ENCODE measurements around the gene LHX3. TPM values are rescaled to one million over a fixed set of nuclear protein-coding genes. Genes with fewer than 3 reads are reported as not detected.

The LHX3 gene
- total and polyA plus RNA-seq, 2 donors (not counting 1 experiment from before 2014, with no cell fraction given): not detected

GRCh38 chr9:136226680-136227407 is 21.9 kb upstream of the LHX3 start:
- no peaks in the 10 kb centered on the region for H4K20me1 ChIP-seq (ENCODE audit: control insufficient read depth, extremely low read depth, insufficient read depth, low read length)
- TF ChIP-seq CTCF (conservative IDR thresholded peaks at IDR 0.05 in 1 of 2, IDR thresholded peaks at IDR 0.05 in 1 of 2; ENCODE audit: low read depth in 1 of 2, low read length in 2 of 2): no peak
- no peak for TF ChIP-seq EZH2 (IDR thresholded peaks at IDR 0.05; ENCODE audit: low read length, missing control alignments)

GRCh38 chr9:136225748-136226679 is 21.1 kb upstream of the LHX3 start:
- Histone ChIP-seq H3K9ac (ENCODE audit: insufficient read depth, low read length) (no peak overlapping the region), H2AFZ (ENCODE audit: low read length) (no peak overlapping the region)

More at GRCh38 chr9:136226680-136227407, 21.9 kb upstream of the LHX3 start:
- no peak overlapping the region for H3K4me2 ChIP-seq (ENCODE audit: extremely low read depth, insufficient read depth, low read length)
- no peaks in the 10 kb centered on the region for H3K9me3 ChIP-seq (ENCODE audit: control insufficient read depth, insufficient read depth, low read depth, low read length)
- H3K9ac ChIP-seq (ENCODE audit: insufficient read depth, low read length): no peak overlapping the region
- no peaks in the 10 kb centered on the region for H3K27me3 ChIP-seq (ENCODE audit: control insufficient read depth, insufficient read depth, low read length)
- no peak overlapping the region for H3K4me3 ChIP-seq (replicated peaks in 1 of 4; ENCODE audit: control extremely low read depth in 1 of 4, insufficient read depth in 1 of 4, low read depth in 3 of 4, low read length in 4 of 4)
- no peak for DNase-seq (ENCODE audit: low read depth in 2 of 2)
- H2AFZ ChIP-seq (ENCODE audit: low read length): no peak overlapping the region
- peaks cover 5% of the 10 kb centered on the region for H3K36me3 ChIP-seq (ENCODE audit: control insufficient read depth, insufficient read depth, low read length)
- H3K4me1 ChIP-seq (ENCODE audit: control insufficient read depth, extremely low read depth, insufficient read depth, low read length): no peaks in the 10 kb centered on the region
- no peaks in the 10 kb centered on the region for H3K79me2 ChIP-seq (ENCODE audit: control insufficient read depth, insufficient read depth, low read length)
- H3K27ac ChIP-seq (ENCODE audit: insufficient read depth, low read length): no peak overlapping the region

More at GRCh38 chr9:136225748-136226679, 21.1 kb upstream of the LHX3 start:
- Histone ChIP-seq H3K4me3 (replicated peaks in 1 of 4; ENCODE audit: control extremely low read depth in 1 of 4, insufficient read depth in 1 of 4, low read depth in 3 of 4, low read length in 4 of 4) (no peak overlapping the region), H3K27ac (ENCODE audit: insufficient read depth, low read length) (no peak overlapping the region), H3K79me2 (ENCODE audit: control insufficient read depth, insufficient read depth, low read length) (no peaks in the 10 kb centered on the region), H3K4me1 (ENCODE audit: control insufficient read depth, extremely low read depth, insufficient read depth, low read length) (no peaks in the 10 kb centered on the region), H3K9me3 (ENCODE audit: control insufficient read depth, insufficient read depth, low read depth, low read length) (no peaks in the 10 kb centered on the region), H4K20me1 (ENCODE audit: control insufficient read depth, extremely low read depth, insufficient read depth, low read length) (no peaks in the 10 kb centered on the region), H3K4me2 (ENCODE audit: extremely low read depth, insufficient read depth, low read length) (no peak overlapping the region), H3K27me3 (ENCODE audit: control insufficient read depth, insufficient read depth, low read length) (no peaks in the 10 kb centered on the region), H3K36me3 (ENCODE audit: control insufficient read depth, insufficient read depth, low read length) (peaks cover 5% of the 10 kb centered on the region)
- DNase-seq (ENCODE audit: low read depth in 2 of 2): peak; percentile 32 to 47
- TF ChIP-seq EZH2 (IDR thresholded peaks at IDR 0.05; ENCODE audit: low read length, missing control alignments) (no peak), CTCF (conservative IDR thresholded peaks at IDR 0.05 in 1 of 2, IDR thresholded peaks at IDR 0.05 in 1 of 2; ENCODE audit: low read depth in 1 of 2, low read length in 2 of 2) (peak; percentile 75 to 96)
